GM10266 (cell line): ENCODE data around the gene SLC19A3.

Experiments used
- DNase-seq: peaks from one replicate; pipeline ENCODE4 v3.0.0; 2012; ENCODE audit errors: extremely low spot score
- TF ChIP-seq, protein P1 (sequence below): IDR thresholded peaks from 2 replicates; pipeline ENCODE4 v1.5.1; 2012; ENCODE audit warnings: mild to moderate bottlenecking, low read depth; ENCODE audit not compliant: control insufficient read depth, insufficient read depth; ENCODE audit errors: missing control alignments

Gene SLC19A3

DNA sequence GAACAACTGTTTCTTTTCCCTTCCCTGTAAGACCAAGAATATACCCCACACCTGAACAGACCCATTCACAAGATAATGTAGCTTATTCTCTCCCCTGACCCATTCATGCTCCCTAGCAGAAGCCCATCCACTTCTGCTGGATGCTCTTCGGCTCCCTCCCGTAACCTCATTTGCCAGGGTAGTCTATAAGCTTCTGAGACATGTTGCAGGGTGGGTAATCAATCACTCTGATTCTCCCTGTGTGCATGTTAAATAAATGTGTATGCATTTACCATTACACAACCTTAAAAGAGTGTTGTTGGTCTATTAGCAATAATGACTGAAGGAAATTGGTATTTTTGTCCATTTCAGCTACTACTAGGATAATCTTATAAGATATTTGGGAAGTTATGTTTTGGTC, 1.3 kb downstream of the SLC19A3 start:
- TF ChIP-seq, protein P1, sequence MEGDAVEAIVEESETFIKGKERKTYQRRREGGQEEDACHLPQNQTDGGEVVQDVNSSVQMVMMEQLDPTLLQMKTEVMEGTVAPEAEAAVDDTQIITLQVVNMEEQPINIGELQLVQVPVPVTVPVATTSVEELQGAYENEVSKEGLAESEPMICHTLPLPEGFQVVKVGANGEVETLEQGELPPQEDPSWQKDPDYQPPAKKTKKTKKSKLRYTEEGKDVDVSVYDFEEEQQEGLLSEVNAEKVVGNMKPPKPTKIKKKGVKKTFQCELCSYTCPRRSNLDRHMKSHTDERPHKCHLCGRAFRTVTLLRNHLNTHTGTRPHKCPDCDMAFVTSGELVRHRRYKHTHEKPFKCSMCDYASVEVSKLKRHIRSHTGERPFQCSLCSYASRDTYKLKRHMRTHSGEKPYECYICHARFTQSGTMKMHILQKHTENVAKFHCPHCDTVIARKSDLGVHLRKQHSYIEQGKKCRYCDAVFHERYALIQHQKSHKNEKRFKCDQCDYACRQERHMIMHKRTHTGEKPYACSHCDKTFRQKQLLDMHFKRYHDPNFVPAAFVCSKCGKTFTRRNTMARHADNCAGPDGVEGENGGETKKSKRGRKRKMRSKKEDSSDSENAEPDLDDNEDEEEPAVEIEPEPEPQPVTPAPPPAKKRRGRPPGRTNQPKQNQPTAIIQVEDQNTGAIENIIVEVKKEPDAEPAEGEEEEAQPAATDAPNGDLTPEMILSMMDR, result no peak
- DNase-seq, result no peak

DNA sequence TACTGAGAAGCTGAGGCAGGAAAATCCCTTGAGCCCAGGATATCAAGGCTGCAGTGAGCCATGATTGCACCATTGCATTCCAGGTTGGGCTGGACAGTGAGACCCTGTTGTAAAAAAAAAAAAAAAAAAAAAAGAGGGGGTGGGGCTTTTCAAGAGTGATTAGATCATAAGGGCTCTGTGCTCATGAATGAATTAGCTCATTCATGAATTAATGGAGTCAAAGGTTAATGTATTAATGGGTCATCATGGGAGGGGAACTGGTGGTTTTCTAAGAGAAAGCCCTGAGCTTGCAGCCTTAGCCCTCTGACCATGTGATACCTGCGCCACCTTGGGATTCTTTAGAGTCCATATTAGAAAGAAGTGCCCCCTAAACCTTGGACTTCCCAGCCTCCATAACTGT, 4.5 kb downstream of the SLC19A3 start:
- TF ChIP-seq, protein P1, result no peak
- no peak for DNase-seq

DNA sequence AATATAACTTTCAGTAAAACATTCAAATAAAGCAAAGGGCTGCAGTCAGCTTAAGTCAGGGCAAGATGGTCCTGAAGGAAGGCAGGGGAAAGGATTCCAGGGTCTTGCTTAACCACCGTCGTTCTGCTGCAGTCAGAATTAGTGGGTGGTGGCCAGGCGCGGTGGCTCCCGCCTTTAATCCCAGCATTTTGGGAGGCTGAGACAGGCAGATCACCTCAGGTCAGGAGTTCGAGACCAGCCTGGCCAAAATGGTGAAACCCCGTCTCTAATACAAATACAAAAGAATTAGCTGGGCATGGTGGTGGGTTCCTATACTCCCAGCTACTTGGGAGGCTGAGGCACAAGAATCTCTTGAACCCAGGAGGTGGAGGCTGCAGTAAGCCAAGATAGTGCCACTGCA, 6.8 kb downstream of the SLC19A3 start:
- no peak for DNase-seq
- TF ChIP-seq, protein P1, result no peak

DNA sequence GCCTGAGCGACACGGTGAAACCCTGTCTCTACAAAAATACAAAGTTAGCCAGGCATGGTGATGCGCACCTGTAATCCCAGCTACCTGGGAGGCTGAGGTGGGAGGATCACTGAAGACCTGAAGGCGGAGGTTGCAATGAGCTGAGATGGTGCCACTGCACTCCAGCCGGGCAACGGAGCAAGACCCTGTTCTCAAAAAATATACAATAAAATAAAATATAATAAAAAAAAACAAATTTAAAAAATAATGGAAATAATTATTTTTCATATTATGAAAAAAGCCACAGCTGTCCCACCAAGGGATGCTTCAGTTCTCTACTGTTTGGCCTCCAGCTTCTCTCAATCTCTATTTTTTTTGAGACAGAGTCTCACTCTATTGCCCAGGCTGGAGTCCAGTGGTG, 10.4 kb downstream of the SLC19A3 start:
- DNase-seq, result no peak
- TF ChIP-seq, protein P1, result no peak

DNA sequence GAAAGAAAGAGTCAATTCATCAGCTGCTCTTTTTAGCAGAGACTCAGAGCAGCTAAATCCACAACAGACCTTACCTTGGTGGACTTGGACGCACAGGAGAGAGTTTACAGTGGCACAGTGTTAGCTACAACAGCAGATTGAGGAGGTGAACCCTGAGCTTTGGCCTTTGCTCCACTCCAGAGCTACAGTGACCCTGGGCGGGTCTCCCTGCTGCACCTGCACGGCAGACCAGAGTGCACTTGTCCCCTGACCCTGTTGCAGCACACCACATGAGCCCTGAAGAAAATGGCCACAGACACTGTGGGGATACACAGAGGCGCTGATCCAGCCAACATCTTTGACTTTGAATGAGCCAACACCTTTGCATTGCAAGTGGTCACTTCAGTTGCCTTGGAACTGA, 11.0 kb downstream of the SLC19A3 start:
- no peak for DNase-seq
- TF ChIP-seq, protein P1, result no peak

DNA sequence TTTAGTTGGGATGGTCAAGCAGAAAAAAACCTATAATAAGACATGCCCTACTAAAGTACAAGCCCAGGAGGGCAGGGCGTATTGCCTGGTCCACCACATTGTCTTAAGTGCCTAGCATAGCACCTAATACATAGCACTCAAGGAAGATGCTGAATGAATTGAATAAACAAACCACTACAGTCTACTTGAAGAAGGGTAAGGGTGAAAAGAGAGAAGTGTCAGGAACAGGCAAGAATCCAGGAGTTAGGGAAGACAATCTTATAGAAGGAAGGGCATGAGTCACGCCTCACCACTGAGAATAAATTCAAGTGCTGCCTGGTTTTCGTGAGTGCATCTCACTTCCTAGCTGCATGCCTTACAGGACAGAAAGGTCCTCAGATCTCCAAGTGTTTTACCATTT, 13.9 kb downstream of the SLC19A3 start:
- no peak for DNase-seq
- TF ChIP-seq, protein P1, result no peak

DNA sequence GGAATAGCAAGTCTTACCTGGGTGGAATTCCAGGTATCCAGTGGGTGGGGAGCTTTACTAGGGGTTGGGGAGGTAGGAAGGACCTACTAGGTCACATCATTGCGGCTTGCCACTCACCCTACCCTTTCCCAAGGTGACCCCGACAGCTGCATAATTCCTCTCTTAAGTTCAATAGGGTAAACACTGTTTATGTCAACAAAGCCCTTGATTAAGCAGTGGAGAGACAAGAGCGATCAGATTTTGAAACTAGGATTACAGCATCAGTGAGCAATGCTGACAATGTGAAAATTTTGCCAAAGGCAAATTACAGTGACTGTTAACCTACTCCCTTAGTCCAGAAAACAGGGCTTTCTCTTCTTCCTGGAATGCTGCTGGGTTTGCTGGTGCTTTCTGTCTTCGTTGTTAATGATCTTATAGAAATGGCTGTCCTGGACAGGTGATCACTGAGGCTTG, 14.5 kb downstream of the SLC19A3 start:
- TF ChIP-seq, protein P1, result no peak

More for the DNA sequence above, 14.5 kb downstream of the SLC19A3 start:
- no peak for DNase-seq
